Endodermal cell (in vitro differentiated cells): ENCODE results near the gene CEP295NL. TPM values are rescaled to one million over a fixed set of nuclear protein-coding genes. Genes with fewer than 3 reads are reported as not detected.

Experiments used
- DNase-seq: peaks from one replicate; pipeline ENCODE4 v3.0.0-alpha.2; 2017
- H3K27ac ChIP-seq: 2 replicates; pipeline ENCODE4 v1.5.1; 2013; ENCODE audit warnings: mild to moderate bottlenecking, low read depth, low read length, moderate library complexity
- H3K27me3 ChIP-seq: 2 replicates; pipeline ENCODE4 v1.6.1; 2013; ENCODE audit warnings: mild to moderate bottlenecking, low read length, moderate library complexity; ENCODE audit not compliant: insufficient read depth, control insufficient read depth, poor library complexity, severe bottlenecking
- H3K36me3 ChIP-seq: 2 replicates; pipeline ENCODE4 v1.7.0; 2013; ENCODE audit warnings: mild to moderate bottlenecking, low read length, moderate library complexity; ENCODE audit not compliant: control insufficient read depth, insufficient read depth
- H3K4me1 ChIP-seq: one replicate; pipeline ENCODE4 v1.7.0; 2013; ENCODE audit warnings: low read length; ENCODE audit not compliant: control insufficient read depth, insufficient read depth
- H3K4me3 ChIP-seq: 2 replicates; pipeline ENCODE4 v1.5.1; 2013; ENCODE audit warnings: mild to moderate bottlenecking, low read length, moderate library complexity
- H3K9ac ChIP-seq: 2 replicates; pipeline ENCODE4 v1.6.1; 2013; ENCODE audit warnings: mild to moderate bottlenecking, low read length, moderate library complexity; ENCODE audit not compliant: poor library complexity, severe bottlenecking; ENCODE audit errors: extremely low read depth
- H3K9me3 ChIP-seq: 2 replicates; pipeline ENCODE4 v1.6.1; 2013; ENCODE audit warnings: mild to moderate bottlenecking, low read length, moderate library complexity; ENCODE audit not compliant: control insufficient read depth
- H3K27ac Mint-ChIP-seq: 2 replicates; pipeline ENCODE4 v1.8.0; 2020; ENCODE audit warnings: mixed read lengths
- H3K27me3 Mint-ChIP-seq: 2 replicates; pipeline ENCODE4 v1.8.0; 2021; ENCODE audit warnings: mild to moderate bottlenecking, mixed read lengths; ENCODE audit not compliant: insufficient read depth
- H3K36me3 Mint-ChIP-seq: 2 replicates; pipeline ENCODE4 v1.8.0; 2020; ENCODE audit warnings: low read depth, mixed read lengths
- H3K4me1 Mint-ChIP-seq: 2 replicates; pipeline ENCODE4 v1.8.0; 2020; ENCODE audit warnings: mixed read lengths
- H3K4me3 Mint-ChIP-seq: 2 replicates; pipeline ENCODE4 v1.8.0; 2020; ENCODE audit warnings: mild to moderate bottlenecking, moderate library complexity, mixed read lengths
- H3K9me3 Mint-ChIP-seq: 2 replicates; pipeline ENCODE4 v1.8.0; 2020; ENCODE audit warnings: mild to moderate bottlenecking, mixed read lengths
- WGBS, 2 experiments: methylation state at CpG; one replicate each; pipeline versions ENCODE4 v1.1.5 to v1.1.7; 2013; ENCODE audit warnings: missing lambda C conversion rate in 2 of 2, mixed read lengths in 1 of 2; ENCODE audit not compliant: insufficient coverage in 1 of 2, insufficient read length in 1 of 2; 5-methylcytosine and 5-hydroxymethylcytosine counted together
- total RNA-seq, 2 donors: library from RNA; stranded (reverse); fragmentation: NEBNext Ultra II Directional in 1 of 2; extraction: Animal tissue kit (Norgen Biotek cat#: 25700) in 1 of 2; gene quantifications; 2 replicates in 1 of 2; 3 replicates in 1 of 2; pipeline ENCODE4 v1.2.1, GENCODE V29; 2021
- TF ChIP-seq, protein P1 (sequence below): fragments of 200-600 bp; sonication (generic); conservative IDR thresholded peaks from 2 replicates; pipeline ENCODE4 v1.5.0; 2021; ENCODE audit warnings: antibody characterized with exemption, mild to moderate bottlenecking

CEP295NL gene
- total RNA-seq, 2 donors from 2014 or later = 0.97 to 2.2 TPM

- Histone ChIP-seq H3K36me3 (no peaks in the 10 kb centered on the region), H3K9ac (no peak overlapping the region), H3K4me1 (no peaks in the 10 kb centered on the region), H3K27me3 (no peaks in the 10 kb centered on the region), H3K4me3 (no peak overlapping the region), H3K27ac (peak overlapping the region; percentile 4), H3K9me3 (no peaks in the 10 kb centered on the region)
- Mint-ChIP-seq H3K36me3 (peaks cover 8% of the 10 kb centered on the region), H3K27ac (peak overlapping the region; percentile 37), H3K4me3 (no peak overlapping the region), H3K27me3 (no peaks in the 10 kb centered on the region), H3K9me3 (no peaks in the 10 kb centered on the region), H3K4me1 (peaks cover 5% of the 10 kb centered on the region)
- DNase-seq = peak; percentile 75
- TF ChIP-seq, protein P1, sequence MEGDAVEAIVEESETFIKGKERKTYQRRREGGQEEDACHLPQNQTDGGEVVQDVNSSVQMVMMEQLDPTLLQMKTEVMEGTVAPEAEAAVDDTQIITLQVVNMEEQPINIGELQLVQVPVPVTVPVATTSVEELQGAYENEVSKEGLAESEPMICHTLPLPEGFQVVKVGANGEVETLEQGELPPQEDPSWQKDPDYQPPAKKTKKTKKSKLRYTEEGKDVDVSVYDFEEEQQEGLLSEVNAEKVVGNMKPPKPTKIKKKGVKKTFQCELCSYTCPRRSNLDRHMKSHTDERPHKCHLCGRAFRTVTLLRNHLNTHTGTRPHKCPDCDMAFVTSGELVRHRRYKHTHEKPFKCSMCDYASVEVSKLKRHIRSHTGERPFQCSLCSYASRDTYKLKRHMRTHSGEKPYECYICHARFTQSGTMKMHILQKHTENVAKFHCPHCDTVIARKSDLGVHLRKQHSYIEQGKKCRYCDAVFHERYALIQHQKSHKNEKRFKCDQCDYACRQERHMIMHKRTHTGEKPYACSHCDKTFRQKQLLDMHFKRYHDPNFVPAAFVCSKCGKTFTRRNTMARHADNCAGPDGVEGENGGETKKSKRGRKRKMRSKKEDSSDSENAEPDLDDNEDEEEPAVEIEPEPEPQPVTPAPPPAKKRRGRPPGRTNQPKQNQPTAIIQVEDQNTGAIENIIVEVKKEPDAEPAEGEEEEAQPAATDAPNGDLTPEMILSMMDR = no peak
- 67 to 80% methylated on average over 12 to 18 of the region's 18 CpGs for WGBS, 2 experiments
Measured at GRCh38 chr17:78899361-78900260, 3.4 kb downstream of the CEP295NL start.

GRCh38 chr17:78898947-78899346 is 4.1 kb downstream of the CEP295NL start:
- H3K27me3 Mint-ChIP-seq = no peaks in the 10 kb centered on the region
- WGBS, 2 experiments = 89 to 92% methylated on average over 8 to 13 of the region's 13 CpGs
- Histone ChIP-seq H3K27me3 (no peaks in the 10 kb centered on the region), H3K4me1 (no peaks in the 10 kb centered on the region), H3K9me3 (no peaks in the 10 kb centered on the region), H3K9ac (no peak overlapping the region), H3K27ac (peak overlapping the region; percentile 4), H3K36me3 (no peaks in the 10 kb centered on the region), H3K4me3 (no peak overlapping the region)
- no peaks in the 10 kb centered on the region for H3K9me3 Mint-ChIP-seq
- TF ChIP-seq, protein P1 = no peak
- peaks cover 5% of the 10 kb centered on the region for H3K4me1 Mint-ChIP-seq
- no peak overlapping the region for H3K4me3 Mint-ChIP-seq
- peak overlapping the region; percentile 37 for H3K27ac Mint-ChIP-seq
- peaks cover 8% of the 10 kb centered on the region for H3K36me3 Mint-ChIP-seq
- no peak for DNase-seq

DNA sequence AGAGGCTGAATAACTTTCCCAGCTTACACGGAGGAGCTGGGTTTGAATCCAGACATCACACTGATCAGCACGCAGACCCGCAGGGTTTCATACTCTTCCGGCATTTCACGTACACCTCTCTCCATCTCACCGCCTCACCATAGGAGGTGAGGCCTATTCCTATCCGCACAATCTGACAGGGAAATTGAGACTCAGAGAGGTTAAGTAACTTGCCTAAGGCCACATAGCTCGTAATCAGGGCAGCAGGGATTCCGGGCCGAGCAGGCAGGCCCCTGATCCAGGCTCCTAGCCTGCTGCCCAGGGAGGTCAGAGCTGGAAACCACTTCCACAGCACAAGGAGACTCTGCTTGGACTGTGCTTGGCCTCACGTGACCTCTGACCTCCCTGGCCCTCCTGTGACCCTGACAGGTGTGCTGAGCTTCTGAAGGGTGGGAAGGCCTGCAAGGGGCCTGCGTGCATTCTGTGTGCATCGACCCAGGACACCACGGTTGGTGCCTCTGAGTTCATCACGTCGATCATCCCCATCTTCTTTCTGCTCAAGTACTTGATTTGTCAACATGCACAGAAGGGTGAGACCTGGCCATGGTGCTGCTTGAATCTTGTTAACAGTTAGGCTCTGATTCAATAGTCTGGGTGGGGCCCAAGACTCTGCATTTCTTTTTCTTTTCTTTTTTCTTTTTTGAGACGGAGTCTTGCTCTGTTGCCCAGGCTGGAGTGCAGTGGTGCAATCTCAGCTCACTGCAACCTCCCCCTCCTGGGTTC is 4.7 kb downstream of the CEP295NL start:
- H3K9me3 ChIP-seq = no peaks in the 10 kb centered on the region
- Mint-ChIP-seq H3K9me3 (no peaks in the 10 kb centered on the region), H3K4me1 (peaks cover 5% of the 10 kb centered on the region), H3K36me3 (peaks cover 8% of the 10 kb centered on the region), H3K4me3 (no peak overlapping the region), H3K27ac (no peak overlapping the region), H3K27me3 (no peaks in the 10 kb centered on the region)
- no peak for DNase-seq
- no peaks in the 10 kb centered on the region for H3K4me1 ChIP-seq
- H3K27me3 ChIP-seq = no peaks in the 10 kb centered on the region
- H3K36me3 ChIP-seq = no peaks in the 10 kb centered on the region
- 88 to 90% methylated on average over 17 of the region's 17 CpGs for WGBS, 2 experiments
- no peak overlapping the region for H3K4me3 ChIP-seq
- no peak overlapping the region for H3K9ac ChIP-seq
- TF ChIP-seq, protein P1 = no peak
- H3K27ac ChIP-seq = no peak overlapping the region
